Vagina (tissue), 2 donors: Measurements from ENCODE around the gene CXCL10. TPM values are rescaled to one million over a fixed set of nuclear protein-coding genes. Genes with fewer than 3 reads are reported as not detected.

Experiments
- DNase-seq, 2 donors: peaks; one replicate each; pipeline ENCODE4 v3.0.0-alpha.2; 2017; ENCODE audit errors: extremely low spot score in 2 of 2
- H3K27ac ChIP-seq: fragments of 200-600 bp; sonication (generic); one replicate; pipeline ENCODE4 v1.5.1; 2019
- H3K27me3 ChIP-seq: fragments of 200-600 bp; sonication (generic); one replicate; pipeline ENCODE4 v1.5.1; 2019
- H3K36me3 ChIP-seq, 2 donors: fragments of 200-600 bp; sonication (generic); one replicate each; pipeline ENCODE4 v1.5.1; 2017 to 2019
- H3K4me1 ChIP-seq: fragments of 200-600 bp; sonication (generic); one replicate; pipeline ENCODE4 v1.5.1; 2019
- H3K4me3 ChIP-seq, 2 donors: fragments of 200-600 bp; sonication (generic); 1 replicate in 1 of 2; 2 replicates in 1 of 2; pipeline ENCODE4 v1.5.1; 2016 to 2019
- H3K9me3 ChIP-seq: fragments of 200-600 bp; sonication (generic); one replicate; pipeline ENCODE4 v1.5.1; 2019
- CTCF ChIP-seq, 3 experiments: fragments of 450-650 bp in 2 of 3; fragments of 200-600 bp in 1 of 3; sonication (generic) in 1 of 3; IDR thresholded peaks; one replicate each; pipeline ENCODE4 v1.5.1; 2017 to 2019; ENCODE audit warnings: antibody characterized with exemption in 3 of 3, mild to moderate bottlenecking in 2 of 3, moderate library complexity in 2 of 3
- POLR2A ChIP-seq, 2 donors: fragments of 450-650 bp; IDR thresholded peaks; one replicate each; pipeline ENCODE4 v1.6.1; 2017; ENCODE audit warnings: antibody characterized with exemption in 2 of 2, mild to moderate bottlenecking in 2 of 2, moderate library complexity in 2 of 2
- POLR2AphosphoS5 ChIP-seq, 2 donors: sonication (generic); formaldehyde crosslinking; IDR thresholded peaks; one replicate each; pipeline ENCODE4 v1.9.0; 2017; ENCODE audit warnings: antibody characterized with exemption in 2 of 2, mild to moderate bottlenecking in 2 of 2, low read depth in 1 of 2; ENCODE audit not compliant: insufficient read depth in 1 of 2
- intact Hi-C: fragments of 100-400 bp; cut with DNase I; formaldehyde crosslinking; loops from one replicate; pipeline ENCODE4 v1.15.1; 2023
- total RNA-seq: library from RNA; depleted of rRNA; stranded (reverse); fragments of >200 nt; gene quantifications from one replicate; pipeline ENCODE4 v1.2.3, GENCODE V29; 2016

Gene CXCL10
- total RNA-seq, 1 donor from 2014 or later = 1.7 TPM

DNA sequence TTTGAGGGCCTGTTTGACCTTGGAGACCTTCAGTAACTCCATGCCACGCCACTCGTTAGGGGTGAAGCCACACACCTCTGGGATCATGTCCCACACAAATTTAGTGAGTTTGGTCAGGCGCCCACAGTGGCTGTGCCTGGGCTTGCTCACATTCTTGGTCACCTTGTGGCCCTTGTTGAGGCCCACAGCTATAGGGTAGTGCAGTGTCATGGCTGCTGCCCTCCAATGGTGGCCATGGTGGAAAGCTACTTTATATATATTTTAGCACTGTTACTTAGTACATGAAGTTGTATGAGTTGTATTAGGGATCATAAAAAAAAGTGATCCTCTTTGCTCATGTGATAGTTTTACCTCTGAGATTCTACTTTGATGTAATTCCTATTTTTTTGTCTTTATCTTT lies 13.6 kb upstream of the CXCL10 start:
- H3K36me3 ChIP-seq = no peaks in the 10 kb centered on the region

GRCh38 chr4:76035799-76036380 lies 12.6 kb upstream of the CXCL10 start, which contains the start of gene CXCL11:
TSS of gene CXCL11 (minus strand) at chr4:76036070. CDS start at chr4:76035987, 83 bp downstream.
- Histone ChIP-seq H3K27ac (no peak within 1 kb of the TSS), H3K9me3 (no peaks in the 10 kb centered on the region), H3K4me3 (no peak within 1 kb of the TSS), H3K27me3 (no peaks in the 10 kb centered on the region), H3K4me1 (no peaks in the 10 kb centered on the region), H3K36me3 (no peaks in the 10 kb centered on the region)
- intact Hi-C loops = no loop called here
- no peak for DNase-seq
- no peak for TF ChIP-seq CTCF (IDR thresholded peaks at IDR 0.05)
- TF ChIP-seq POLR2AphosphoS5 (IDR thresholded peaks at IDR 0.05; ENCODE audit: insufficient read depth in 1 of 2, low read depth in 1 of 2) = no peak
- TF ChIP-seq POLR2A (IDR thresholded peaks at IDR 0.05) = no peak

More for the DNA sequence above, 13.6 kb upstream of the CXCL10 start:
- intact Hi-C loops = no loop called here
- Histone ChIP-seq H3K4me3 (no peak overlapping the region), H3K9me3 (no peaks in the 10 kb centered on the region), H3K27me3 (no peaks in the 10 kb centered on the region), H3K4me1 (no peaks in the 10 kb centered on the region), H3K27ac (no peak overlapping the region)
- no peak for DNase-seq
- no peak for TF ChIP-seq POLR2AphosphoS5 (IDR thresholded peaks at IDR 0.05; ENCODE audit: insufficient read depth in 1 of 2, low read depth in 1 of 2)
- TF ChIP-seq POLR2A (IDR thresholded peaks at IDR 0.05) = no peak
- TF ChIP-seq CTCF (IDR thresholded peaks at IDR 0.05) = no peak

GRCh38 chr4:76035141-76035540 lies 11.8 kb upstream of the CXCL10 start:
- intact Hi-C loops = no loop called here
- H3K36me3 ChIP-seq = no peaks in the 10 kb centered on the region
- DNase-seq = no peak
- no peaks in the 10 kb centered on the region for H3K27me3 ChIP-seq
- TF ChIP-seq POLR2A (IDR thresholded peaks at IDR 0.05) (no peak), CTCF (IDR thresholded peaks at IDR 0.05) (no peak), POLR2AphosphoS5 (IDR thresholded peaks at IDR 0.05; ENCODE audit: insufficient read depth in 1 of 2, low read depth in 1 of 2) (no peak)
- H3K9me3 ChIP-seq = no peaks in the 10 kb centered on the region
- no peaks in the 10 kb centered on the region for H3K4me1 ChIP-seq
- no peak overlapping the region for H3K27ac ChIP-seq
- no peak overlapping the region for H3K4me3 ChIP-seq

DNA sequence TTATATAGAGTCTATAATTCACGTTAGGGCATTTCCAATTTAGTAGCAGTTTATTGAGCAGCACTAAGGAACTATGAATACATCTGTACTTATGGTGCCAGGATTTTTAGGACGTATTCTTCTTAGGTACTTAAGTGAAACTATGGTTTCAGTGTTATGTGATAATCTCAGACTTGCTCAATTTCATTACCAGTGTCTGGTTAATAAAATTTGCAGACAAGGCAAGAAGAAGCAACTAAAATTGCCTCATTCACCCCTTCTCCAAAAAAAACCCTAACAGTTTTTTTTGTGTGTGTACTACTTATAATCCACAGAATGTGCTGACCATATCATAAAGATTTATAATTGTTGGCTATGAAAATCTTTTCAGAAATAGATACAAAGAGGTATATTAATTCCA lies 6.0 kb upstream of the CXCL10 start:
- H3K4me1 ChIP-seq = no peaks in the 10 kb centered on the region
- H3K4me3 ChIP-seq = no peak overlapping the region
- H3K27ac ChIP-seq = no peak overlapping the region
- intact Hi-C loops = no loop called here
- H3K9me3 ChIP-seq = no peaks in the 10 kb centered on the region
- no peaks in the 10 kb centered on the region for H3K27me3 ChIP-seq
- DNase-seq = no peak
- H3K36me3 ChIP-seq = no peaks in the 10 kb centered on the region
- TF ChIP-seq CTCF (IDR thresholded peaks at IDR 0.05) = no peak

- no peak for DNase-seq
- Histone ChIP-seq H3K27me3 (no peaks in the 10 kb centered on the region), H3K4me1 (no peaks in the 10 kb centered on the region), H3K36me3 (no peaks in the 10 kb centered on the region), H3K9me3 (no peaks in the 10 kb centered on the region), H3K4me3 (peak overlapping the region in 1 of 2 donors; percentile 21), H3K27ac (no peak overlapping the region)
- TF ChIP-seq POLR2A (IDR thresholded peaks at IDR 0.05) = no peak
- TF ChIP-seq POLR2AphosphoS5 (IDR thresholded peaks at IDR 0.05; ENCODE audit: insufficient read depth in 1 of 2, low read depth in 1 of 2) = no peak
- TF ChIP-seq CTCF (IDR thresholded peaks at IDR 0.05) = no peak
- intact Hi-C loops = no loop called here
Observed at GRCh38 chr4:76028350-76028765, 5.1 kb upstream of the CXCL10 start.
